UCSD-AML1 (cell line): ENCODE measurements around the gene CMTM1.
A peak's percentile ranks its signal among the peaks of the same experiment; 100 is the strongest.
"Not testable (repeated sequence)": the region's sequence is repeated elsewhere in the genome, so short reads cannot be mapped to it uniquely, and the experiment has no call there.

ENCODE experiments used
- DNase-seq: peaks from one replicate; lab custom pipeline; 2025; ENCODE audit not compliant: unreplicated experiment; lab: John Stamatoyannopoulos, UW

Gene CMTM1

DNA sequence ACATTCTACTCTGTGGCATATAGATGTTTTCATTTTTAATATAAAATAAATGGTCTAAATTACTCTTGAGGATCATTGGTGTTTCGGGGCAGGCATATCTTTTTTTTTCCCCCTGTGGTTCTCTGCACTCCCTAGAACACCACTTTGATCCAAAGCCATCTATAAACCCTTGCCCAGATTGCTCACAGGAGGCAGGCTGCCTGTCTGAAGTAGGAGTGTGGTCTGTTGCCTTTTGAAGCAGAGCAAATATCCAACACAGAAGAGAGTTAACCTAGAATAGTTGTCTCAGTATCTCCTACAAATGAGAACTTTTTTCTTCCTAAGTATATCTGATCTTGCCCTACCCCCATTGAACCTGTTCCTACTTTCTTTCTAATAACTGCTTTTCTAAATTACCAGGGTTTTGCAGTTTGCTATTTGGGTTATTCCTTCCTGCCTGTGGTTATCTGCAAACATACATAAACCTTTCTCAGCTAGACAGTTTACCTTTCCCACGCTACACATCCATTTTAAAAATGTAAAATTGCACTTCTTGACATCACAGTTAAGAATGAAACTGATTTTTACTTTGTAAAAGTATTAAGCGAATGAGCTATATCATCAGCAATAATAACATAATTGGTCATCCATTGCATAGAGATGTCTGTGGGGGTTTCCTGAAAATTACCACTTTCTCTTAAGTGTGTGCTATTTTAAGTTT, 4.7 kb upstream of the CMTM1 start:
- DNase-seq, result no peak

GRCh38 chr16:66562409-66562808, 3.8 kb upstream of the CMTM1 start:
- no peak for DNase-seq

DNA sequence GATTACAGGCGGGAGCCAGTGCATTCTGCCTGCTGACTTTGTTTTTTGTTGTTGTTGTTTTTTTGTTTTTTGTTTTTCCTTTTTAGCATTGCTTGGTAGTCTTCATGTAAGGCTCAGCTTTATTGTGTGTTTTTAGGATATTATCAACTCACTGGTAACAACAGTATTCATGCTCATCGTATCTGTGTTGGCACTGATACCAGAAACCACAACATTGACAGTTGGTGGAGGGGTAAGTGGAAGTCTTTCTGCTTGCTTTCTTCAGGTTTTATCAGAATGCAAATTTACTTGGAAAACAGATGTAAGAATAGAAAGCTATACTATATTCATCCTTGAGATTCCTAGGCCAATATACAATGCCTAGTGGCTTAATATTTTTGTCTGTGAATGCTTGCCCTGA, 3.3 kb upstream of the CMTM1 start:
- DNase-seq, result no peak

GRCh38 chr16:66563574-66564334, 2.5 kb upstream of the CMTM1 start:
- no peak for DNase-seq

- DNase-seq, result not testable (repeated sequence)
These were observed 1.0 kb downstream of the CMTM1 start for GRCh38 chr16:66567270-66567669.

- no peak for DNase-seq
These were observed 2.1 kb downstream of the CMTM1 start for GRCh38 chr16:66568355-66568754.

DNA sequence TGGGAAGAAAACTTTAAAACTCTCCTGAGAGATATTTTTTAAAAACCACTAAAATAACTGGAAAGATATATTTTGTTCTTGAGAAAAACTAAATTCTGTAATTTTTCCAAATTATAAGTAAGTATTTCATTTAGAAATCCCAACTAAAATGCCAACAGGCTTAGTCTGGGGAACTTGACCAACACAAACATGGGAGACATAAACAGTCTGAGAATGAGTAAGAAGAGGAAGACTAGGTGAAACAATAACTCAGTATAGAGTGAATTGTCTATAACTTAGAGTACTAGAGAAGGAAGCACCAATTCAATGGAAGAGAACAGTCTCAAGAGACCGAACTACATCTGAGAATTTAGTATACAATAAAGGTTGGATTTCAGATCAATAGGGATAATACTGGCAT, 2.9 kb downstream of the CMTM1 start:
- DNase-seq, result no peak

DNA sequence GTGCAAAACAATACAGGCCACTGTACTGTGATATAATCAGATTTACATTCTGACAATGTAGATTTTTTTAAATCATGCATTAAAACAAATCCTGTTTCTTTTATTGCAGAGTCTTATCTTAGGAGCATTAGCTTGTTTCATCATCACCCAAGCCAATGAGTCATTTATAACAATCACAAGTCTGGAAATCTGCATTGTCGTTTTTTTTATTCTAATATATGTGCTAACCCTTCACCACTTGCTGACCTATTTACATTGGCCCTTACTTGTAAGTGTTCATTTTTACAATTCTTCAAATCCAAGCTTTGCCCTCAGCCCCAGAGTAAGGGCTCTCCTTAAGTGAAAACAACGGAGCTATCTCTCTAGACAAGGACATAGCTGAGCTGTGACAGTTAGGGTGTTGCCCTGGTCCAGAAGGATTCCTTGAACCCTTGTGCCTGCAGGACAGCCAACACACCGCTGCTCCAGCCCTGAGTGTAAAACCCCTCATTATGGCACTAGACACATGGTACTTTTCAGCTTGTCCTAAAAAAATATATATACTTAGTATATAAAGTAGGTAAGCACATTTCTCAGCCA, 3.7 kb downstream of the CMTM1 start:
- no peak for DNase-seq

DNA sequence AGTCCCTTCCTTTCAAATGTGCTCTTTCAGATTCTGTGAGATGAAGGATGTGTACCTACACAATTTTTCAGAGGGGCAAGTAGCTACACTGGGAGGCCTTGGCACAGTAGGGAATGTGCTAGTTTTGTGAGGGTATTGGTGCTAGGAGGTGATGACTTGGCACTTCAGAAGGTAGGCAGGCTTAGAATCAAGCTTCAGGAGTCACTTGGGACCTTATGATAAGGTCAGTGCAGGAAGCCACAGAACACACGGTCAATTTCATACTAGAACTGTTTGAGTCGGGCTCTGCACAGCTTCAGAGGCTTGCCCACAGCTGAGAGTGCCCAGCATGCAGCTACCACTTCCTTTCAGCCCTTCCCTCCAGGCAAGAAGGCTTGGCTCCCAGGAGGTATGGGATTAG, 6.1 kb downstream of the CMTM1 start:
- DNase-seq, result peak; percentile 51

DNA sequence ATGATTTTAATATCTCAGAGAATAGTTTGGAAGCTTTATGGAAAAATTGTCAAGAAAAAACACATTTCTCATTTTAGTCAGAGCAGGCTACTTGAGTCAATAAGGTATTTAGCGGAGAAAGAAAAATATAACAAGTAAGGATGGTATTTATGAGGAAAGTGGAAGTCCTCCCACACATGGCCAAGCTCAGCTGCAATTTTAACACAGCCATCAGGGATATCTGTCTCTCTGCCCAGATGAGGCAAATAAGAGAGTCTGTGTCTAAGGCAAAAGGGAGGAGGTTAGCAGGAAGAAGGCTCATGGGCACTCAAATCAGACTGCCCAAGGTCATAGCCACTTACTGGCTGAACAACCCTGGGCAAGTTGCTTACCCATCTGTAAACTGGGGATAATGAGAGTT, 7.8 kb downstream of the CMTM1 start:
- DNase-seq, result no peak

- DNase-seq, result no peak
These were observed 8.3 kb downstream of the CMTM1 start for GRCh38 chr16:66574531-66574930.

GRCh38 chr16:66575060-66575459, 8.8 kb downstream of the CMTM1 start:
- no peak for DNase-seq

DNA sequence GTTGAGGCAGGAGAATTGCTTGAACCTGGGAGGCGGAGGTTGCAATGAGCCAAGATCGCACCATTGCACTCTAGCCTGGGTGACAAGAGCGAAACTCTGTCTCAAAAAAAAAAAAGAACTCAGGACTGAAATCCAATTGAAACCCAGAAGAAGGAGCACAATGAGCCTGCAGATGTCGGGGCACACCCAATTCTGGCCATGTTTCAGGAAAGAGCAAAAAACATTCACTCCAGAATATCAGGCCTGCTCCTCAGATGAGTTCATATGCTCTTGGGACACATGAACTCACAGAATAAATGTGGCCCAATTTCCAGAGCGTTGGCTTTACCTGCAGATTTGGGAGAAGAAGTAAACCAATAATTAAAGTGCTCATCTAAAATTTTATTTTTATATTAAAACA, 10.1 kb downstream of the CMTM1 start:
- DNase-seq, result no peak

- no peak for DNase-seq
These were observed 12.7 kb downstream of the CMTM1 start, which contains the start of gene CMTM2 for GRCh38 chr16:66578651-66579531. CMTM2 (plus strand) TSS chr16:66579463; CDS start chr16:66579608, 145 bp downstream.

- no peak for DNase-seq
These were observed 14.5 kb downstream of the CMTM1 start for GRCh38 chr16:66580605-66581209.

- no peak for DNase-seq
These were observed 15.2 kb downstream of the CMTM1 start for GRCh38 chr16:66581246-66581952.

DNA sequence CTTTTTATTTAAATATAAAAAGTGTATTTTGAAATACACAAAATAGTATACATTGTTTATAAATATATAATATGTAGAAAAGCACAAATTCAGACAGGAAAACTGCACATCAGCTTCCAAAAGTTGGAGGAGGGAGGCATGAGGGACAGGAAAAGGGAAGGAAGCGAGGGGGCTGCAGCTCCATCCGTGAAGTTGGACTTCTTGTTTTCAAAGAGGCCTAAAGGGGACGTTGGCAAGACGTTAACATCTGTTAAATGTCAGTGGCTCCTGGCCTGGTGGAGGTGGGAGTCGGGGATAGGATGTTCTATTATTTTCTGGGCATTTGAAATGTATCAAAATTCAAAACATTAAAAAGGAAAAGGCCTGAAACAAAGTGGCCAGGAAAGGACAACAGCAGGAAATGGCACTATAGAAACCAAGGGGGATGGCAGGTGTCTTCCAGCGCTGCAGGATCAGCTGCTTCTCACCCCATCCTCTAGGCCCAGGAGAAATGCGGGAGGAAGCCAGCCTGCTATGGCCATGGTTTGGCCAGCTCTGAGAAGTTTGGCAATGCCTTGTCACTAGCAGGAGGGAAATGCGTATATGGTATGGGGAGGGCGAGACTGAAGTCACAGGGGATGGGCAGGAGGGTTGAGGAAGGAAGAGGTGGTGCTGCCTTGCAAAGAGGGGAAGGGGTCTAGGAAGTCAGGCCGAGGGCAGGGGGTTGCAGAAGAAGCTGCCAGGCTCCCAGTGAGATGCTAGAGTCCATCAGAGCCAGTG, 19.4 kb downstream of the CMTM1 start:
- peak; percentile 56 for DNase-seq

DNA sequence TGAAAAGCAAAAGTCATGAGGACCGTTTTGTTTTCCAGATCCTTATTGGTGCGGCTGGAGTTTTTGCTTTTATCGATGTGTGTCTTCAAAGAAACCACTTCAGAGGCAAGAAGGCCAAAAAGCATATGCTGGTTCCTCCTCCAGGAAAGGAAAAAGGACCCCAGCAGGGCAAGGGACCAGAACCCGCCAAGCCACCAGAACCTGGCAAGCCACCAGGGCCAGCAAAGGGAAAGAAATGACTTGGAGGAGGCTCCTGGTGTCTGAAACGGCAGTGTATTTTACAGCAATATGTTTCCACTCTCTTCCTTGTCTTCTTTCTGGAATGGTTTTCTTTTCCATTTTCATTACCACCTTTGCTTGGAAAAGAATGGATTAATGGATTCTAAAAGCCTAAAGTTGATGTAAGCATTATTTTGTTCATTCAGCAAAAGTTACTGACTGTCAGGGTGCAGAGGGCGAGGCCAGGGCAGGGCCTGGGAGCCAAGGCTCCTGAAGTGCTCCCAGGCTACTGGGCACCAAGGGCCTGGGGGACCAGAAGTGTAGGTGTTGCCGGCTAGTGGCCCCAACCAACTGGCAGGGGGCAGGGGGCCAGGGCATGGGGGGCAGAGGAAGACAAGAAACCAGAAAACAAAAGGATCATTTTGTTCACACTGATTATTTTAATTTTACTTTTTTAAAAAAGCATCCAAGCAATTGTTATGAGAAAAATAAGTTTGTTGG, 21.8 kb downstream of the CMTM1 start:
- DNase-seq, result no peak
